Measurements from ENCODE around the gene MMP23B.
"Not testable (repeated sequence)": the region's sequence is repeated elsewhere in the genome, so short reads cannot be mapped to it uniquely, and the experiment has no call there.

DNA sequence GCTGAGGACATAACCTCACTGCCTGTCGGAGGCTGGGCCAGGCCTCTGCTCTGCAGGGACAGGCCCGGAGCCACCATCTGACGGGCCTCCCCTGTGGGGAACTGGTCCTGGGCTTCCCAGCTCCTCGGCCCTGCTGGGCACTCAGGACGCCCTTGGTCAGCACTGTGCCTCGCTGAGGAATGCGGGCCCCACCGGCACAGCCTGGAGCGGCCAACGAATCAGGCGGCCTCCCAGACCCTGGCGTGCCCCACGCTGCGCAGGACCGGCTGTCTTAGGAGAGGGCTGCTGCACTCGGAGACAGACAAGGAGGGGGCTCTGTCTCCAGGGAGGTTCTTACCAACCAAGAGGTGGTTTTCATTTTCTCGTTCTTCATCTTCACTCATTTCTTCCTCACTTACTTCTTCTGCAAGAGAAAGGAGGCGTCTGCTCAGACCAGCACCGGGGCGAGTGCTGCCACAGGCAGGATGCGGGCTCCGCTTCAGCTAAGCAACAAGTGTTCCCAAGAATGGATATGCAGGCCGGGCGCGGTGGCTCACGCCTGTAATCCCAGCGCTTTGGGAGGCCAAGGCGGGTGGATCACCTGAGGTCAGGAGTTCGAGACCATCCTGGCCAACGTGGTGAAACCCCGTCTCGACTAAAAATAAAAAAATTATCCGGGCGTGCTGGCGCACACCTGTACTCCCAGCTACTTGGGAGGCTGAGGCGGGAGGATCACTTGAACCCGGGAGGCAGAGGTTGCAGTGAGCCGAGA, 8.9 kb downstream of the MMP23B start:
- TF ChIP-seq, protein P1, sequence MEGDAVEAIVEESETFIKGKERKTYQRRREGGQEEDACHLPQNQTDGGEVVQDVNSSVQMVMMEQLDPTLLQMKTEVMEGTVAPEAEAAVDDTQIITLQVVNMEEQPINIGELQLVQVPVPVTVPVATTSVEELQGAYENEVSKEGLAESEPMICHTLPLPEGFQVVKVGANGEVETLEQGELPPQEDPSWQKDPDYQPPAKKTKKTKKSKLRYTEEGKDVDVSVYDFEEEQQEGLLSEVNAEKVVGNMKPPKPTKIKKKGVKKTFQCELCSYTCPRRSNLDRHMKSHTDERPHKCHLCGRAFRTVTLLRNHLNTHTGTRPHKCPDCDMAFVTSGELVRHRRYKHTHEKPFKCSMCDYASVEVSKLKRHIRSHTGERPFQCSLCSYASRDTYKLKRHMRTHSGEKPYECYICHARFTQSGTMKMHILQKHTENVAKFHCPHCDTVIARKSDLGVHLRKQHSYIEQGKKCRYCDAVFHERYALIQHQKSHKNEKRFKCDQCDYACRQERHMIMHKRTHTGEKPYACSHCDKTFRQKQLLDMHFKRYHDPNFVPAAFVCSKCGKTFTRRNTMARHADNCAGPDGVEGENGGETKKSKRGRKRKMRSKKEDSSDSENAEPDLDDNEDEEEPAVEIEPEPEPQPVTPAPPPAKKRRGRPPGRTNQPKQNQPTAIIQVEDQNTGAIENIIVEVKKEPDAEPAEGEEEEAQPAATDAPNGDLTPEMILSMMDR (IDR thresholded peaks at IDR 0.05): not testable (repeated sequence)
- TF ChIP-seq, protein P2, sequence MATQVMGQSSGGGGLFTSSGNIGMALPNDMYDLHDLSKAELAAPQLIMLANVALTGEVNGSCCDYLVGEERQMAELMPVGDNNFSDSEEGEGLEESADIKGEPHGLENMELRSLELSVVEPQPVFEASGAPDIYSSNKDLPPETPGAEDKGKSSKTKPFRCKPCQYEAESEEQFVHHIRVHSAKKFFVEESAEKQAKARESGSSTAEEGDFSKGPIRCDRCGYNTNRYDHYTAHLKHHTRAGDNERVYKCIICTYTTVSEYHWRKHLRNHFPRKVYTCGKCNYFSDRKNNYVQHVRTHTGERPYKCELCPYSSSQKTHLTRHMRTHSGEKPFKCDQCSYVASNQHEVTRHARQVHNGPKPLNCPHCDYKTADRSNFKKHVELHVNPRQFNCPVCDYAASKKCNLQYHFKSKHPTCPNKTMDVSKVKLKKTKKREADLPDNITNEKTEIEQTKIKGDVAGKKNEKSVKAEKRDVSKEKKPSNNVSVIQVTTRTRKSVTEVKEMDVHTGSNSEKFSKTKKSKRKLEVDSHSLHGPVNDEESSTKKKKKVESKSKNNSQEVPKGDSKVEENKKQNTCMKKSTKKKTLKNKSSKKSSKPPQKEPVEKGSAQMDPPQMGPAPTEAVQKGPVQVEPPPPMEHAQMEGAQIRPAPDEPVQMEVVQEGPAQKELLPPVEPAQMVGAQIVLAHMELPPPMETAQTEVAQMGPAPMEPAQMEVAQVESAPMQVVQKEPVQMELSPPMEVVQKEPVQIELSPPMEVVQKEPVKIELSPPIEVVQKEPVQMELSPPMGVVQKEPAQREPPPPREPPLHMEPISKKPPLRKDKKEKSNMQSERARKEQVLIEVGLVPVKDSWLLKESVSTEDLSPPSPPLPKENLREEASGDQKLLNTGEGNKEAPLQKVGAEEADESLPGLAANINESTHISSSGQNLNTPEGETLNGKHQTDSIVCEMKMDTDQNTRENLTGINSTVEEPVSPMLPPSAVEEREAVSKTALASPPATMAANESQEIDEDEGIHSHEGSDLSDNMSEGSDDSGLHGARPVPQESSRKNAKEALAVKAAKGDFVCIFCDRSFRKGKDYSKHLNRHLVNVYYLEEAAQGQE (IDR thresholded peaks at IDR 0.05): not testable (repeated sequence)
- TF ChIP-seq, protein P3, sequence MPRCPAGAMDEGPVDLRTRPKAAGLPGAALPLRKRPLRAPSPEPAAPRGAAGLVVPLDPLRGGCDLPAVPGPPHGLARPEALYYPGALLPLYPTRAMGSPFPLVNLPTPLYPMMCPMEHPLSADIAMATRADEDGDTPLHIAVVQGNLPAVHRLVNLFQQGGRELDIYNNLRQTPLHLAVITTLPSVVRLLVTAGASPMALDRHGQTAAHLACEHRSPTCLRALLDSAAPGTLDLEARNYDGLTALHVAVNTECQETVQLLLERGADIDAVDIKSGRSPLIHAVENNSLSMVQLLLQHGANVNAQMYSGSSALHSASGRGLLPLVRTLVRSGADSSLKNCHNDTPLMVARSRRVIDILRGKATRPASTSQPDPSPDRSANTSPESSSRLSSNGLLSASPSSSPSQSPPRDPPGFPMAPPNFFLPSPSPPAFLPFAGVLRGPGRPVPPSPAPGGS (IDR thresholded peaks at IDR 0.05): not testable (repeated sequence)
- TF ChIP-seq KDM5A (IDR thresholded peaks at IDR 0.05); JUNB (IDR thresholded peaks at IDR 0.05); POLR2A (IDR thresholded peaks at IDR 0.05; ENCODE audit: low read length): not testable (repeated sequence)
- TF ChIP-seq, protein P4, sequence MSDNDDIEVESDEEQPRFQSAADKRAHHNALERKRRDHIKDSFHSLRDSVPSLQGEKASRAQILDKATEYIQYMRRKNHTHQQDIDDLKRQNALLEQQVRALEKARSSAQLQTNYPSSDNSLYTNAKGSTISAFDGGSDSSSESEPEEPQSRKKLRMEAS (IDR thresholded peaks at IDR 0.05): not testable (repeated sequence)
